Ishikawa (cell line): ENCODE data around the gene THOC5.
A peak's percentile ranks its signal among the peaks of the same experiment; 100 is the strongest.

Source experiments
- CEBPB ChIP-seq: IDR thresholded peaks from 2 replicates; pipeline ENCODE4 v1.6.1; 2012
- CREB1 ChIP-seq: IDR thresholded peaks from 2 replicates; pipeline ENCODE4 v1.6.1; 2012; ENCODE audit warnings: low read depth
- EGR1 ChIP-seq: IDR thresholded peaks from 2 replicates; pipeline ENCODE4 v1.6.1; 2012
- EP300 ChIP-seq: IDR thresholded peaks from 2 replicates; pipeline ENCODE4 v1.6.1; 2012; ENCODE audit warnings: borderline replicate concordance
- FOXM1 ChIP-seq: IDR thresholded peaks from 2 replicates; pipeline ENCODE4 v1.6.1; 2012; ENCODE audit warnings: low read depth, borderline replicate concordance
- NFIC ChIP-seq: IDR thresholded peaks from 2 replicates; pipeline ENCODE4 v1.6.1; 2012
- RAD21 ChIP-seq: IDR thresholded peaks from 2 replicates; pipeline ENCODE4 v1.6.1; 2012; ENCODE audit warnings: low read depth
- TAF1 ChIP-seq: IDR thresholded peaks from 2 replicates; pipeline ENCODE4 v1.6.1; 2012; ENCODE audit warnings: low read depth, mild to moderate bottlenecking
- TCF12 ChIP-seq: IDR thresholded peaks from 2 replicates; pipeline ENCODE4 v1.6.1; 2012; ENCODE audit warnings: low read depth
- TEAD4 ChIP-seq: IDR thresholded peaks from 2 replicates; pipeline ENCODE4 v1.6.1; 2012
- YY1 ChIP-seq: IDR thresholded peaks from 2 replicates; pipeline ENCODE4 v1.6.1; 2012; ENCODE audit warnings: low read depth
- ZBTB7A ChIP-seq: IDR thresholded peaks from 2 replicates; pipeline ENCODE4 v1.6.1; 2012; ENCODE audit warnings: low read depth
- TF ChIP-seq, protein P1 (sequence below): IDR thresholded peaks from 2 replicates; pipeline ENCODE4 v1.6.1; 2012
- TF ChIP-seq, protein P2 (sequence below): IDR thresholded peaks from 2 replicates; pipeline ENCODE4 v1.6.1; 2012; ENCODE audit warnings: low read depth, mild to moderate bottlenecking
- TF ChIP-seq, protein P3 (sequence below): IDR thresholded peaks from 2 replicates; pipeline ENCODE4 v1.6.1; 2012

The THOC5 gene

DNA sequence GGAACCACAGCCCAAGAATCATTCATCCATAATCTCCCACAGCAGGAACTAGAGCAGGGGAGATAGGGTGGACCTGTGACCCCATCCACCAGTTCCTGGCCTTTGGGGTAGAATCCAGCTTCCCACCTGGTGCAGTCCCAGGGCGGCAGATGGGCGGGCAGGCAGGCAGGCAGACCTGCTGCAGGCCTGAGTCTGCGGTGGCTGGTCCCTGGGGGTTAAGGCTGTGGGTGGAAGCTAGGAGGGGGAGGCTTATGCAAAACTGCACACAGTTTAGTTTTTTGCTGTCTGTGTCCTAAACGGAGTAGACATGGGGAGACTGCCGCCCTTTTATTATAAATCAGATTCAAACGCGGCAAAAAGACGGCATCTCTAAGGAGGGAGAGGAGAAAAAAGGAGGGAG, 78.0 kb downstream of the THOC5 start:
- TF ChIP-seq NFIC (no peak), FOXM1 (no peak), TEAD4 (no peak)

DNA sequence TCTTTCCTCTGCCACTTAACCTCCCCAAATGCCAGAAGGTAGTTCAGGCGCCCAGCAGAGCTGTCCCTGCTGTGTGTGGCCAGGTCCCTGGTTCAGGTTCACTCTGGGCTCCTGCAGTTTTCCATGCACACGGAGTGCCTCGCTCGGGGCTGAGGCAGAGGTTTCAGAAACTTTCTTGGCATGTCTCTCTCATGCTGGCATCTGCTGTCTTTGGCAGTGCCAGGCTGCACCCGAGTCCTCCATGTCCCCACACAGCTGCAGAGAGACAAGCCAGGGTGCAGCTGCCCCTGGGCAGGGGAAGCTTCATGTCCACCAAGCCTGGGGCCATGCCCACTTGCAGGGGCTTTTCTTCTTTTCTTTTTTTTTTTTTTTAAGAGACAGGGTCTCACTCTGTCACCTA, 80.6 kb downstream of the THOC5 start:
- TF ChIP-seq YY1, result no peak
- no peak for TF ChIP-seq CREB1
- no peak for TF ChIP-seq TCF12
- no peak for TF ChIP-seq TAF1
- TF ChIP-seq, protein P1, sequence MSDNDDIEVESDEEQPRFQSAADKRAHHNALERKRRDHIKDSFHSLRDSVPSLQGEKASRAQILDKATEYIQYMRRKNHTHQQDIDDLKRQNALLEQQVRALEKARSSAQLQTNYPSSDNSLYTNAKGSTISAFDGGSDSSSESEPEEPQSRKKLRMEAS, result no peak
- TF ChIP-seq EGR1, result no peak
- TF ChIP-seq, protein P2, sequence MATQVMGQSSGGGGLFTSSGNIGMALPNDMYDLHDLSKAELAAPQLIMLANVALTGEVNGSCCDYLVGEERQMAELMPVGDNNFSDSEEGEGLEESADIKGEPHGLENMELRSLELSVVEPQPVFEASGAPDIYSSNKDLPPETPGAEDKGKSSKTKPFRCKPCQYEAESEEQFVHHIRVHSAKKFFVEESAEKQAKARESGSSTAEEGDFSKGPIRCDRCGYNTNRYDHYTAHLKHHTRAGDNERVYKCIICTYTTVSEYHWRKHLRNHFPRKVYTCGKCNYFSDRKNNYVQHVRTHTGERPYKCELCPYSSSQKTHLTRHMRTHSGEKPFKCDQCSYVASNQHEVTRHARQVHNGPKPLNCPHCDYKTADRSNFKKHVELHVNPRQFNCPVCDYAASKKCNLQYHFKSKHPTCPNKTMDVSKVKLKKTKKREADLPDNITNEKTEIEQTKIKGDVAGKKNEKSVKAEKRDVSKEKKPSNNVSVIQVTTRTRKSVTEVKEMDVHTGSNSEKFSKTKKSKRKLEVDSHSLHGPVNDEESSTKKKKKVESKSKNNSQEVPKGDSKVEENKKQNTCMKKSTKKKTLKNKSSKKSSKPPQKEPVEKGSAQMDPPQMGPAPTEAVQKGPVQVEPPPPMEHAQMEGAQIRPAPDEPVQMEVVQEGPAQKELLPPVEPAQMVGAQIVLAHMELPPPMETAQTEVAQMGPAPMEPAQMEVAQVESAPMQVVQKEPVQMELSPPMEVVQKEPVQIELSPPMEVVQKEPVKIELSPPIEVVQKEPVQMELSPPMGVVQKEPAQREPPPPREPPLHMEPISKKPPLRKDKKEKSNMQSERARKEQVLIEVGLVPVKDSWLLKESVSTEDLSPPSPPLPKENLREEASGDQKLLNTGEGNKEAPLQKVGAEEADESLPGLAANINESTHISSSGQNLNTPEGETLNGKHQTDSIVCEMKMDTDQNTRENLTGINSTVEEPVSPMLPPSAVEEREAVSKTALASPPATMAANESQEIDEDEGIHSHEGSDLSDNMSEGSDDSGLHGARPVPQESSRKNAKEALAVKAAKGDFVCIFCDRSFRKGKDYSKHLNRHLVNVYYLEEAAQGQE, result no peak
- TF ChIP-seq, protein P3, sequence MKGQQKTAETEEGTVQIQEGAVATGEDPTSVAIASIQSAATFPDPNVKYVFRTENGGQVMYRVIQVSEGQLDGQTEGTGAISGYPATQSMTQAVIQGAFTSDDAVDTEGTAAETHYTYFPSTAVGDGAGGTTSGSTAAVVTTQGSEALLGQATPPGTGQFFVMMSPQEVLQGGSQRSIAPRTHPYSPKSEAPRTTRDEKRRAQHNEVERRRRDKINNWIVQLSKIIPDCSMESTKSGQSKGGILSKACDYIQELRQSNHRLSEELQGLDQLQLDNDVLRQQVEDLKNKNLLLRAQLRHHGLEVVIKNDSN, result no peak

DNA sequence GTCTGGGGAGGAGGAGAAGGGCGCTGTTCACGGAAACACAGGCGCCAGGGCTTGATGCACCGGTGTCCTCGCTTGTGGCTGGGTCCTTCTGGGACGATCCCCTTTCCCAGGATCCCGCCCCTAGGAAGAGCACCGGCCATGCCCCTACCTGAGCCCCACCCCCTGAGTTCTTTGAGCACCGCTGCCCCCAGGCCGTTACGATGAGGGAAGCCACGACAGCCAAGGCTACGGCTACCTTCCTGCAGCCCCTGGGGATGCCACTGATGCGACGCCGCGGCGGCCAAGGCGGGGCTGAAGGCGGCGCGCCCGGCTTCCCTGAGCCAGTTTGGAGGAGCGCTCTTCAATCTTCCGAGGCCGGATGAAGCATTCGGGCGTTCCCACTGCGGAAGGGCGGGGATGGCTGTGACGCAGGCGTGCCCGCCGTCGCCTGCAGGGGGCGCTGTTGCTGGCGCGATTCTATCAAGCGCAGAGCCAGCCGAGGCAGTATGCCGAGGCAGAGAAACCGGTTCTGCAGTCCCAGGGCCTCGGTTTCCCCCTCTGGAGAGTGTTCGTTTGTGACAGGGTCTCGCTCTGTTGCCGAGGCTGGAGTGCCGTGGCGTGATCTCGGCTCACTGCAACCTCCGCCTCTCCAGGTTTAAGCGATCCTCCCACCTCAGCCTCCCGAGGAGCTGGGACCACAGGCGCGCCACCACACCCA, 83.2 kb downstream of the THOC5 start:
- TF ChIP-seq CREB1, result peak; percentile 80
- peak; percentile 60; the same call in 1 of the 2 replicates for TF ChIP-seq RAD21
- TF ChIP-seq, protein P1, result peak; percentile 71
- no peak for TF ChIP-seq FOXM1
- peak; percentile 22; the same call in 1 of the 2 replicates for TF ChIP-seq EP300
- TF ChIP-seq TCF12, result peak; percentile 33; the same call in 1 of the 2 replicates
- no peak for TF ChIP-seq EGR1
- TF ChIP-seq YY1, result no peak

DNA sequence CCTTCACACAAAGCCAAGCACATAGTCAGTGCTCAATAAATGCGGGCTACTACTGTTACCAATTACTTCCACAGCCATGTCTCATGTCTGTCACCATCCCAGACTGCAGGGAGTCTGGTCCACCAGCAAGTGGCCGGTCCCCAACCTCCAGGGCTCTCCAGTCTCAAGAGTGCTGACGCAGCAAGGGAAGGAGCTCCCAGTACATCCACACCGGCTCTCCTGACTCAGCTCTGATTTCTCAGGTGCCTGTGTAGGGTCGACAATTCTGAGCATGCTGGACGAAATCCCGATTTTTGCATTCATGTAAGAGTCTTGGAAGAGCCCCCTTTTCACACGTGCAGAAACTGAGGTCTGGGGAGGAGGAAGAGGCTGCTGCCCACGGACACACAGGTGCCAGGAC, 83.8 kb downstream of the THOC5 start:
- TF ChIP-seq, protein P1, result no peak
- no peak for TF ChIP-seq CREB1
- TF ChIP-seq TCF12, result no peak
- TF ChIP-seq TAF1, result no peak
- no peak for TF ChIP-seq YY1
- no peak for TF ChIP-seq EGR1
- no peak for TF ChIP-seq ZBTB7A
- TF ChIP-seq, protein P2, result no peak
- no peak for TF ChIP-seq FOXM1
- TF ChIP-seq CEBPB, result no peak

DNA sequence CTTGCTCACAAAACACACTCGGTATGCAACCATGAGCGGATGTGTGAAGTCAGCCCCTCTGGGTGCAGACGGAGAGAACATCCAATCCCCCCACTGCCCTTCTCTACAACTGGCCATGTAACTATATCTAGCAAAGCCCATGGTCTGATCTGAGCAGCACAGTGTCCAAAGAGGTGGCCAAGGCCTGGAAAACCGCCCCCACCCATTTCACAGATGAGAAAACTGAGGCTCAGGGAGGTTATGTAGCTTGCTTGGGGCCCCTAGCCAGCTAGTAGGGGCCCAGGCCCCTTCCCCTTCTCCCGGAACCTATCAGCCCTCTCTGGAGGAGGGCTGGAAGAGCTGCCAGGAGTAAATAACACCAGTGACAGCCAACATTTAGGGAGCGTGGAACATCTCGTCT, 89.0 kb downstream of the THOC5 start:
- TF ChIP-seq ZBTB7A (no peak), FOXM1 (no peak), TCF12 (no peak), EGR1 (no peak), TAF1 (no peak), TEAD4 (no peak), CREB1 (no peak)

DNA sequence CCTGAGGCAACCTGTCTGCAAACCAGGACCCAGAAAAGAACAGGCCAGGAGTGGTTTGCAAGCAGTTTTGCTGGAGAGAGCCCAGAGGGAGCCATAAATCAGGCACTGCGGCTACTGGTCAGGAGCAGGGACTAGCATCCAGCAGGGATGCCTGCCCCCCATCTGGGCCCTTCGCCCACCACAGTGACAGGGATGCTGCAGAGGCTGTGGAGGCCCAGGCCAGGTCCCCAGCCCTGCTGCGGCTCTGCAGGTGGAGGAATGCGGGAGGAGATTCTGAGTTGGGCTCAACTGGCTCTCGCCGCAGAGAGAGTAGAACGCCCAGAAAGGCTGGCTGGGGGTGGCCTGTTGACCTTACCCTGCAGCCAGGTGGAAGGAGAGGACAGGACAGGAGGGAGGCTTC, 89.9 kb downstream of the THOC5 start:
- TF ChIP-seq, protein P3, result no peak
- no peak for TF ChIP-seq FOXM1
- no peak for TF ChIP-seq NFIC
- TF ChIP-seq, protein P2, result no peak
- TF ChIP-seq TCF12, result no peak
- TF ChIP-seq EP300, result no peak
- TF ChIP-seq YY1, result no peak
- TF ChIP-seq TEAD4, result no peak
- no peak for TF ChIP-seq CEBPB
- TF ChIP-seq CREB1, result no peak
- TF ChIP-seq, protein P1, result no peak
- TF ChIP-seq EGR1, result no peak
